Measurements from ENCODE around the gene TRIM25.

GRCh38 chr17:56948491-56948890, 34.6 kb upstream of the TRIM25 start:
- TF ChIP-seq POLR2A (IDR thresholded peaks at IDR 0.05) = no peak
- no peak for TF ChIP-seq CTCF (IDR thresholded peaks at IDR 0.05)
